Esophagus squamous epithelium (tissue), 4 donors: Measurements from ENCODE around the gene TTC39B.

ENCODE experiments used
- POLR2A ChIP-seq, 4 donors: fragments of 450-650 bp; IDR thresholded peaks; one replicate each; pipeline ENCODE4 v1.6.1; 2017; ENCODE audit warnings: antibody characterized with exemption in 4 of 4, mild to moderate bottlenecking in 4 of 4, moderate library complexity in 3 of 4
- TF ChIP-seq, protein P1 (sequence below), 6 experiments: fragments of 450-650 bp in 4 of 6; fragments of 200-600 bp in 2 of 6; sonication (generic) in 2 of 6; IDR thresholded peaks; one replicate each; pipeline ENCODE4 v1.5.1; 2016 to 2019; ENCODE audit warnings: antibody characterized with exemption in 6 of 6, mild to moderate bottlenecking in 4 of 6, moderate library complexity in 4 of 6

DNA sequence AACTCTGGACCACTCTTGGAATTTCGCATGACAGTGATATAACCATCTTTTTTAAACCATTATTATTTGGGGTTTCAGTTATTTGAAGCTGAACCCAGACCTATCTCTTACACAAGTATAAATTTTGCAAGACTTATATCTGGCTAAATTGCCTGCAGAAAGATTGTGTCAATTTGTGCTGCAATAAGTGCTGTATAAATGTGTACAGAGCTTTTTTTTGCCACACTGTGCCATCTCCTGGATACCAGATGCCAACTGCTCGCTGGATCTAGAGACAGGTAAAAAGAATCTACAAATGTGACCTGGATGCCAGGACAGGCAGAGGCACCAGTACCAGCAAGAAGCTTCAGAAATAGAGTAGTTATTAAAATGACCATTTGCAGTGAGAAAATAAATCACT is 25.9 kb upstream of the TTC39B start:
- TF ChIP-seq, protein P1, sequence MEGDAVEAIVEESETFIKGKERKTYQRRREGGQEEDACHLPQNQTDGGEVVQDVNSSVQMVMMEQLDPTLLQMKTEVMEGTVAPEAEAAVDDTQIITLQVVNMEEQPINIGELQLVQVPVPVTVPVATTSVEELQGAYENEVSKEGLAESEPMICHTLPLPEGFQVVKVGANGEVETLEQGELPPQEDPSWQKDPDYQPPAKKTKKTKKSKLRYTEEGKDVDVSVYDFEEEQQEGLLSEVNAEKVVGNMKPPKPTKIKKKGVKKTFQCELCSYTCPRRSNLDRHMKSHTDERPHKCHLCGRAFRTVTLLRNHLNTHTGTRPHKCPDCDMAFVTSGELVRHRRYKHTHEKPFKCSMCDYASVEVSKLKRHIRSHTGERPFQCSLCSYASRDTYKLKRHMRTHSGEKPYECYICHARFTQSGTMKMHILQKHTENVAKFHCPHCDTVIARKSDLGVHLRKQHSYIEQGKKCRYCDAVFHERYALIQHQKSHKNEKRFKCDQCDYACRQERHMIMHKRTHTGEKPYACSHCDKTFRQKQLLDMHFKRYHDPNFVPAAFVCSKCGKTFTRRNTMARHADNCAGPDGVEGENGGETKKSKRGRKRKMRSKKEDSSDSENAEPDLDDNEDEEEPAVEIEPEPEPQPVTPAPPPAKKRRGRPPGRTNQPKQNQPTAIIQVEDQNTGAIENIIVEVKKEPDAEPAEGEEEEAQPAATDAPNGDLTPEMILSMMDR (IDR thresholded peaks at IDR 0.05): no peak
- no peak for TF ChIP-seq POLR2A (IDR thresholded peaks at IDR 0.05)
